ENCODE measurements around the gene CLIC4. TPM values are rescaled to one million over a fixed set of nuclear protein-coding genes. Genes with fewer than 3 reads are reported as not detected.

The CLIC4 gene
- total and polyA plus RNA-seq, 9 of the 15 experiments (the other 6 are each of a cell fraction or from before 2014, with no cell fraction given): 16.0 to 67.5 (median 38.4) TPM

DNA sequence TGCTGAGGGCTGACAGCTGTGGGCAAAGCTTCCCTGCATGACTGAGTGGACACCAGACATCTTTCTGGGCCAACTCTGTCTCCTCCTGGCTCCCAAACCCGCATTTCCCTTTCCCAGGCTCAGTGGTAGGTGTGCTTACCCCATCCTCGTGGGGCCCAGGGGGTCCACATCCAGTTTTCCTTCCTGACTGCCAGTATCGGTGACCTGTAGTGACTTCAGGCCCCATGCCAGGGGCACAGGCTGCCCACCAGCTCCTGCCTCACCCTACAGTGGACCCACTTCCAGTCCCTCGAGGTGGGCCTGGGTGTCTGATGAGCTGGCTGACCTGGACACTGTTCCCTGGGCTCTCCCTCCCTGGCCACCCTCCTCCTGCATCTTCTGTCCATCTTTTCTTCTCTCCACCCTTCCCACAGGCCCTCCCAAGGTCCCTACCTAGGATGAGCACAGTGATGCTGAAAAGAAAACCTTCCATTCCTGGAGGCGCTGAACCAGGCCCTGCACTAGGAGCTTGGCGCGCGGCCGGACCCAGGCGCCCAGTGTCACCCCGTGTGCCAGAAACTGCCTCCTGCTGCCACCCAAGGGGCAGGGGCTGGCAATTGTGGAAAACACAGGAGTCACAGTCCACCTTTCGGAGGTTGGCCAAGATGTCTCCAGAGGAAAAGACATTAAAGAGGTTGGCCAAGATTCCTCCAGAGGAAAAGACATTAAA, 117.7 kb downstream of the CLIC4 start:
- Histone ChIP-seq H4K20me1 (replicated peaks; ENCODE audit: control insufficient read depth, insufficient read depth, low read length) (peaks cover 9% of the 10 kb centered on the region; the same call in 1 of the 2 replicates), H3K9me1 (ENCODE audit: control insufficient read depth, insufficient read depth, low read length) (no peaks in the 10 kb centered on the region), H3K9me3 (replicated peaks; ENCODE audit: control insufficient read depth, insufficient read depth, low read depth, low read length) (no peaks in the 10 kb centered on the region), H3K9ac (ENCODE audit: insufficient read depth in 1 of 2, low read depth in 2 of 2, low read length in 2 of 2) (no peak overlapping the region), H2AFZ (ENCODE audit: low read depth, low read length) (no peak overlapping the region), H3K4me2 (ENCODE audit: insufficient read depth, low read length) (no peak overlapping the region), H3K36me3 (ENCODE audit: control insufficient read depth, insufficient read depth, low read length) (no peaks in the 10 kb centered on the region), H3K79me2 (ENCODE audit: control insufficient read depth, insufficient read depth, low read length) (no peaks in the 10 kb centered on the region), H3K27ac (ENCODE audit: extremely low read depth, low read depth, low read length) (no peak overlapping the region), H3K4me3 (no peak overlapping the region), H3K27me3 (ENCODE audit: control insufficient read depth in 2 of 2, insufficient read depth in 2 of 2, low read length in 2 of 2) (peaks cover 56 to 80% of the 10 kb centered on the region in 2 experiments), H3K4me1 (replicated peaks in 1 of 2; ENCODE audit: control insufficient read depth in 2 of 2, insufficient read depth in 2 of 2, low read length in 2 of 2) (0 out of 5 replicates have a peak, but pooled peaks cover 0 to 3% of the 10 kb centered on the region in 2 experiments)
- CTCF ChIA-PET (ENCODE audit: low intra/inter-chr PET ratio): no interaction called here
- POLR2A ChIA-PET: interaction anchor here (0.5 to 1.3 kb wide), 4 partner anchors 10 to 643 kb away, joined by 3 read pairs; no protein-coding TSS in a partner anchor
- TF ChIP-seq ZBTB8A (IDR thresholded peaks at IDR 0.05; ENCODE audit: partially characterized antibody): no peak
- TF ChIP-seq ZNF717 (CRISPR knock-in tag; IDR thresholded peaks at IDR 0.05): no peak
- no peak for TF ChIP-seq YY1 (IDR thresholded peaks at IDR 0.05; ENCODE audit: borderline replicate concordance in 1 of 3, control insufficient read depth in 1 of 3, extremely low read depth in 1 of 3, insufficient read depth in 3 of 3, insufficient read length in 1 of 3, insufficient replicate concordance in 2 of 3, low read depth in 1 of 3, low read length in 2 of 3)
- no peak for TF ChIP-seq MCM5 (IDR thresholded peaks at IDR 0.05; ENCODE audit: low read depth)
- intact Hi-C loops (cut with micrococcal nuclease) (no loop called here), in situ Hi-C loops (cut with MboI) (no loop called here)
- DNase-seq (ENCODE audit: extremely low read depth in 1 of 4, low spot score in 3 of 4) (no peak), ATAC-seq (no peak), FAIRE-seq (no peak)
- 2% methylated on average over 12 of the region's 12 CpGs for WGBS (ENCODE audit: insufficient coverage, low coverage, missing lambda C conversion rate)
- BruUV-seq (replicated peaks): no TSS peak

DNA sequence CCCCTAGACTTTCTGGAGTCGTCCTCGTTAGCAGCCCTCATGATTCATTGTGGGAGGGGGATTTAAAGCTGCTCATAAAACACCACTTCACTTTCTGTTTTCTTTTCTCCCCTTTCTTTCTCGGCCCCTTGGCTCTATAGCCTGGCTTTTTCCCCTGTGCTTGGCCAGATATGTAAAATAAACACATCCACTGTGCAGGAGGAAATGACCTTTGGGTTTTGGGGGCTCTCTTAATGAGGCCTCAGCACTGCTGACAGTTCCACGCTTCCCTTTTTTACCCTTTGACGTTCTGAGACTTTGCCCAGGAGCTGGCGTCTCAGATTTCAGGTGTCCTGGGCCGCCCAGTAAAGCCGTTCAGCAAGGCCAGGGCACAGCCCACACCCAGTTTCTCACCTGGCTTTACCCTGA, 119.1 kb downstream of the CLIC4 start:
- in situ Hi-C loops (cut with MboI) (no loop called here), intact Hi-C loops (cut with micrococcal nuclease) (no loop called here)
- Histone ChIP-seq H3K9me3 (replicated peaks; ENCODE audit: control insufficient read depth, insufficient read depth, low read depth, low read length) (no peaks in the 10 kb centered on the region), H3K27me3 (ENCODE audit: control insufficient read depth in 2 of 2, insufficient read depth in 2 of 2, low read length in 2 of 2) (peaks cover 69 to 86% of the 10 kb centered on the region in 2 experiments), H4K20me1 (replicated peaks; ENCODE audit: control insufficient read depth, insufficient read depth, low read length) (peaks cover 9% of the 10 kb centered on the region; the same call in 1 of the 2 replicates), H2AFZ (ENCODE audit: low read depth, low read length) (no peak overlapping the region), H3K9me1 (ENCODE audit: control insufficient read depth, insufficient read depth, low read length) (no peaks in the 10 kb centered on the region), H3K4me3 (no peak overlapping the region), H3K36me3 (ENCODE audit: control insufficient read depth, insufficient read depth, low read length) (no peaks in the 10 kb centered on the region), H3K9ac (ENCODE audit: insufficient read depth in 1 of 2, low read depth in 2 of 2, low read length in 2 of 2) (no peak overlapping the region), H3K4me1 (replicated peaks in 1 of 2; ENCODE audit: control insufficient read depth in 2 of 2, insufficient read depth in 2 of 2, low read length in 2 of 2) (0 out of 5 replicates have a peak, but pooled peaks cover 0 to 3% of the 10 kb centered on the region in 2 experiments), H3K4me2 (ENCODE audit: insufficient read depth, low read length) (no peak overlapping the region), H3K79me2 (ENCODE audit: control insufficient read depth, insufficient read depth, low read length) (no peaks in the 10 kb centered on the region), H3K27ac (ENCODE audit: extremely low read depth, low read depth, low read length) (no peak overlapping the region)
- ATAC-seq (no peak), DNase-seq (ENCODE audit: extremely low read depth in 1 of 4, low spot score in 3 of 4) (no peak), FAIRE-seq (no peak)
- ChIA-PET POLR2A (no interaction called here), CTCF (ENCODE audit: low intra/inter-chr PET ratio) (no interaction called here)
- BruUV-seq (replicated peaks): no TSS peak
- WGBS (ENCODE audit: insufficient coverage, low coverage, missing lambda C conversion rate): 0% methylated on average over 8 of the region's 8 CpGs
- TF ChIP-seq ZNF551 (CRISPR knock-in tag; IDR thresholded peaks at IDR 0.05): no peak
- TF ChIP-seq KDM5B (IDR thresholded peaks at IDR 0.05; ENCODE audit: insufficient replicate concordance, low read depth, low read length): no peak
- 0 out of 2 replicates have a peak, but pooled peaks have one; percentile 25 for TF ChIP-seq SPI1 (IDR thresholded peaks at IDR 0.05; ENCODE audit: borderline replicate concordance, low read depth, low read length)

Data from K562 (cell line).